Suprapubic skin (tissue), 3 donors: ENCODE measurements around the gene ERO1B.

Source experiments
- EP300 ChIP-seq: sonication (generic); formaldehyde crosslinking; IDR thresholded peaks from one replicate; pipeline ENCODE4 v1.6.1; 2017; ENCODE audit warnings: antibody characterized with exemption
- TF ChIP-seq, protein P1 (sequence below), 2 donors: fragments of 200-600 bp in 1 of 2; fragments of 450-650 bp in 1 of 2; sonication (generic) in 1 of 2; IDR thresholded peaks; one replicate each; pipeline ENCODE4 v1.5.1; 2016 to 2019; ENCODE audit warnings: antibody characterized with exemption in 2 of 2, mild to moderate bottlenecking in 1 of 2, moderate library complexity in 1 of 2

GRCh38 chr1:236173174-236173767, 108.5 kb downstream of the ERO1B start:
- TF ChIP-seq, protein P1, sequence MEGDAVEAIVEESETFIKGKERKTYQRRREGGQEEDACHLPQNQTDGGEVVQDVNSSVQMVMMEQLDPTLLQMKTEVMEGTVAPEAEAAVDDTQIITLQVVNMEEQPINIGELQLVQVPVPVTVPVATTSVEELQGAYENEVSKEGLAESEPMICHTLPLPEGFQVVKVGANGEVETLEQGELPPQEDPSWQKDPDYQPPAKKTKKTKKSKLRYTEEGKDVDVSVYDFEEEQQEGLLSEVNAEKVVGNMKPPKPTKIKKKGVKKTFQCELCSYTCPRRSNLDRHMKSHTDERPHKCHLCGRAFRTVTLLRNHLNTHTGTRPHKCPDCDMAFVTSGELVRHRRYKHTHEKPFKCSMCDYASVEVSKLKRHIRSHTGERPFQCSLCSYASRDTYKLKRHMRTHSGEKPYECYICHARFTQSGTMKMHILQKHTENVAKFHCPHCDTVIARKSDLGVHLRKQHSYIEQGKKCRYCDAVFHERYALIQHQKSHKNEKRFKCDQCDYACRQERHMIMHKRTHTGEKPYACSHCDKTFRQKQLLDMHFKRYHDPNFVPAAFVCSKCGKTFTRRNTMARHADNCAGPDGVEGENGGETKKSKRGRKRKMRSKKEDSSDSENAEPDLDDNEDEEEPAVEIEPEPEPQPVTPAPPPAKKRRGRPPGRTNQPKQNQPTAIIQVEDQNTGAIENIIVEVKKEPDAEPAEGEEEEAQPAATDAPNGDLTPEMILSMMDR (IDR thresholded peaks at IDR 0.05): no peak
- TF ChIP-seq EP300: no peak
